Measurements from ENCODE around the gene TSEN2.
"Not testable (repeated sequence)": the region's sequence is repeated elsewhere in the genome, so short reads cannot be mapped to it uniquely, and the experiment has no call there.

The TSEN2 gene

GRCh38 chr3:12451960-12452359, 32.3 kb upstream of the TSEN2 start:
- in situ Hi-C loops (cut with MboI; ENCODE audit: low sequenced_read_pairs): no loop called here

- in situ Hi-C loops (cut with MboI; ENCODE audit: low sequenced_read_pairs): no loop called here
Measured at GRCh38 chr3:12452361-12453330, 31.6 kb upstream of the TSEN2 start.

DNA sequence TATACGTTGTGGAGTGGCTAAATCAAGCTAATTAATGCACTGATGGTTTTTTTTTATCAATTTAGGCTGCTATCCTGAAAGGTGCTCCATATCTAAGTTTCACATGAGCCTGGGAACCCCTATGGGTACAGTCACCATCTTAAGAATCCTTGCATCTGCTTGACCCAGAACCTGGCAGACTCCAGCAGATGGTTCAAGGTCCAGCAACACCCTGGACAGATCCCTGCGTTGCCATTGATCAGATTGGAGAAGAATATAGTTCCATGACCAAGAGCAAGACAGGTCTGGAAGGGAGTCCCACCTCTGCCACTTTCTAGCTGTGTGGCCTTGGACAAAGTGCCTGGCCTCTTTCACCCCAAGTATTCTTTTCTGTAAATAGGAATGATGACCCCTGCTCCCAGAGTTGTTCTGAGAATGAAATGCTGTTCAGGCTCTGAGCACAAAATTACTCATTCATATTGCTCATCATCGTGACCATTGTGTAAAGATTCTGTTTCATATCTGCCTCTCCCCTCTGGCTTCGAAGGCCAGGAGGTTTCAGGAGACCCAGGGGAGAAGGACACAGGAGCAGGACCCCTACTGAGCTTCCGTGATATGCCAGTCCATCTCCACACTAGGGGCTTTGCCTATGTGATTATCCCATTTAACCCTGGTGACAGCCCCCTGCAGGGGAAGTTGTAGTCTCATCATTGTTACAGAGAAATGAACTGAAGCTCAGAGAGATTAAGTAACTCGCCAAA, 30.0 kb upstream of the TSEN2 start:
- in situ Hi-C loops (cut with MboI; ENCODE audit: low sequenced_read_pairs): no loop called here

DNA sequence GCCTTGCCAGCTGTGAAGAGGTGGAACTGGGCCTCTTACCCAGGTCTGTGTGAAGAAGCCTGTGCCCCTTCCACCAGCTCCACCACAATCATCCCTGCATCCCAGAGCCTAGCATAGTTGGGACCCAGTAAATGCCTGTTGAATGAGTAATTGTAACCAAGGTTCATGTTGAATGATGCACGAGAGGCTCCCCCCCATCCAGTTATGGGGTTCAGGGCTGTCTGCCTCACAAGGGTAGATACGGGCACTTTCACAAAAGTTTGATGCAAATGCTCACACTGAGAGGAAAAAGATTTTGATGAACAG, 29.5 kb upstream of the TSEN2 start:
- in situ Hi-C loops (cut with MboI; ENCODE audit: low sequenced_read_pairs): no loop called here

GRCh38 chr3:12455740-12456139, 28.5 kb upstream of the TSEN2 start:
- in situ Hi-C loops (cut with MboI; ENCODE audit: low sequenced_read_pairs): no loop called here

DNA sequence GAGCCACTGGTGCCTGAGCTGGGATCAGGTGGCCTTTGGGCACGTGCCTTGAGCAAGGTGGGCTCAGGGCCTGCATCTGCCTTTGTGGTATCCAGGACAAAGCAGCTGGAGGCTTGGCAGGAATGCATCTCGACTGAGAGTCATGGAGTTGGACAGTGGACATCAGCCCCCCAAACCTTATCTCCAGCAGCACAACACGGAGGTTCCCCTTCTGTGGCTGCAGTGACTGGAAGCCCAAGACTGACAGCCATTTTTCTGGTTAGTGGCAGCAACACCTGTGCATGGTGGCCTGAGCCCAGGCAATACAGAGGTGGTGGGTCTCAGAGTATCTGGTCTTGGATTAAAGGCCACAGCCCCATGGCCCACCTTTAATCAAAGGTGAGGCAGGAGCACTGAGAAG, 27.8 kb upstream of the TSEN2 start:
- in situ Hi-C loops (cut with MboI; ENCODE audit: low sequenced_read_pairs): no loop called here

- in situ Hi-C loops (cut with MboI; ENCODE audit: low sequenced_read_pairs): not testable (repeated sequence)
Measured at GRCh38 chr3:12457380-12457779, 26.9 kb upstream of the TSEN2 start.

DNA sequence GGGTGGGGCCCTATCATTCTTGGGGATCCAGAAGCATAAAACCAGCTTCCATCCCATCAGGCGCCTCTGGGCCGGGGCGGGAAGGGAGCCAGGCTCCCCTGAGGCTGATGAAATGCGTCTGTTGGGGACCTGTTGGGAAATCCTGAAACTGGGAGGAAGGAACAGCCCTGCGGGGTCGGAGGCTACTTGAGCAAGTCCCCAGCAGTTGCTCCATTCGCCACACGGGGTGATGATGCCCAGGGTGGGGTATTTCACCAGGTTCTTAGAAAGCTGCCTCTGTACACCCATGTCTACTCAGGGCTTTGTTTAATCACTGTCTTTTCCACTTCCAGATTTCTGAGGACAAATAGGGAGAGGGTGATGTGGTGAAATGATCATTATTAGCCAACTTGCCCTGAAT, 25.4 kb upstream of the TSEN2 start:
- in situ Hi-C loops (cut with MboI; ENCODE audit: low sequenced_read_pairs): no loop called here

DNA sequence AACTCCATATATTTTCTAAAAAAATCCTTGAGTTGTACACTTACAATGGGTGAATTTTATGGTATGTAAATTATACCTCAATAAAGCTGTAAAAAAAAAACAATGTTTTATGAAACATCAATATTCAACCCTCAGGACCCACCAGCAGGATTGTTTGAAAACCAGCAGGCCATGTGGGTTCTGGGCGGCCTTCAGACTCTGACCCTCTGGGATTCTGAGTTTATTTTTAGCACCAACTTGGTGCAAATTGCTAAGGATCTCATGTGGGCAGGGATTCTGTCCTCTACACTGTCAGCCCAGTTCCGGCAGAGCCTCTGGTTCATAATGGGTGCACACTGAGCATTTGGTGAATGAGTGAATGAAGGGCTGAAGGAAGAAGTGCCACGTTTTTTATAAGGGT, 24.2 kb upstream of the TSEN2 start:
- in situ Hi-C loops (cut with MboI; ENCODE audit: low sequenced_read_pairs): no loop called here

DNA sequence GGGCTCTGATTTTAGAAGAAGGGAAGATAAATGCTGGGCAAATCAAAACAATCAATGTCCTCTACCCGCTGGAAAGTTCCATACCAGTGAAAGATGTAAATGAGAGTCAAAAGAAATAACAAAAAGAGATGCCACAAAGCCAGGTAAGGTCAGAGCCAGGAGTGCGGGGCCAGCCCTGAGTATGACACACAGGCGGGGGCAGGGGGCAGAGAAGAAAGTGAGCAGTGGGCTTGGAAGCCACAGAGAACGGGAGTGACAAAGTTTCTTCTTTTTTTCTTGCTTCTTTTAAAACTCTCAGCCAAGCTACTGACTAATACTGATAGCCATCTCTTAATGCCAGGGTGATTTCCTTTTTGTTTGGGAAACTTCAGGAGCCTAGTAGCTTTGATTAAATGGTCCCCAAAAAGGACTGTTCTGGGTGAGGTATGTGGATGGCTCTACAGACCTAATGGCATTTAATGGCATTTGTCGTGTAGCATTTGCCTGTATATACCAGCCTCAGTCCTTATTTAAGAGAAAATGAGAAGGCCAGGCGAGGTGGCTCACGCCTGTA, 23.1 kb upstream of the TSEN2 start:
- in situ Hi-C loops (cut with MboI; ENCODE audit: low sequenced_read_pairs): no loop called here

GRCh38 chr3:12462159-12462947, 21.9 kb upstream of the TSEN2 start:
- in situ Hi-C loops (cut with MboI; ENCODE audit: low sequenced_read_pairs): no loop called here

GRCh38 chr3:12463686-12464085, 20.6 kb upstream of the TSEN2 start:
- in situ Hi-C loops (cut with MboI; ENCODE audit: low sequenced_read_pairs): no loop called here

DNA sequence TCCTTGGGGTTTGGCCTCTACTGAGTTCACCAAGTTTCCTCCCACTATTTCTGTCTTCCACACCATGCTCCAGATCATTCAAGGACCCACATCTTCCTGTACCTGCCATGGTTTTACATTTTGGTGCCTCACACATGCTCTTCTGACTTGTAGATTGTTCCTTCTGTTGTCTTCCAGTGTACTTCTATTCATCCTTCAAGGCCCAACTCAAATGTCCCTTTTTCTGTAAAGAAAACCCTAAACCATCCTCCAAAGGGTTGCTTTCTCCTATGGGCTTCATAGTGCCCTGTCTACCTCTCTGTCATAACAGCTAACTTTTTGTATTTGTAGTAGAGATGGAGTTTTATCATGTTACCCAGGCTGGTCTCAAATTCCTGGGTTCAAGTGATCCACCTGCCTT, 20.1 kb upstream of the TSEN2 start:
- in situ Hi-C loops (cut with MboI; ENCODE audit: low sequenced_read_pairs): no loop called here

- in situ Hi-C loops (cut with MboI; ENCODE audit: low sequenced_read_pairs): no loop called here
Measured at GRCh38 chr3:12465151-12465835, 19.0 kb upstream of the TSEN2 start.

- in situ Hi-C loops (cut with MboI; ENCODE audit: low sequenced_read_pairs): no loop called here
Measured at GRCh38 chr3:12465836-12466225, 18.4 kb upstream of the TSEN2 start.

DNA sequence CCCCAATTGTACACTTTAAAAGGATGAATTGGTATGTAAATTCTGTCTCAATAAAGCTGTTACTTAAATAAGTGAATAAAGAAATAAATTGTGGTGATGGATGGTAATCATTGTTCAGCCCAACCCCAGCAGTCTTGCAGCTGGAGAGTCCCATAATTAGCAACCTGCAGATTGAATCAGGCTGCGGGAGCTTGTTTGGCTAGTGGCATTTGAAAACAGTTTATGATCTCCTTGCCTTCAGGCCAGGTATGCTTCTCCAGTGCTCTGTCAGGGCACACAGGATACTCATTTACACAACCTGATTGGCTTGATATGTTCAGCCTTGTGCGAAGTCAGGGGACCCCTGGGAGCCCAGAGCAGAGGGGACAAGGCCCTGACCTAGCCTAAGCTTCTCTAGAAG, 16.5 kb upstream of the TSEN2 start:
- in situ Hi-C loops (cut with MboI; ENCODE audit: low sequenced_read_pairs): no loop called here

DNA sequence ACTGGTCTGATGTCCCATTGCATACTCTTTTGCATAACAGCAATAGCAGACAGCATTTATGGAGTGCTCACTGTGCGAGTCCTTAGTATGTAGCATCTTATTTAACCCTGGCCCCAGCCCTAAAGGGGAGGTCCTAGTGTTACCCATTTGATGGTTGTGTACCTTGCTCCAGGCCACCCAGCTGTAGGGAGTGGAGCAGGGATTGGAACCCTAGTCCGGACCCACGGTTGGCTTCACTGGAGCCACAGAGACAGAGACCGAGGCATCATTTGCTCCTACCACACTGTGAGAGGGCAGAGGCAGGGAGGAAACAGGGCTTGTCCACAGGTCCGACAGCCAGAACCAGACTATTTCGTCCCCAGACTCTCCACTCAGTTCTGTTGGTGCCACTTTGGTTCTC, 16.0 kb upstream of the TSEN2 start:
- in situ Hi-C loops (cut with MboI; ENCODE audit: low sequenced_read_pairs): no loop called here

DNA sequence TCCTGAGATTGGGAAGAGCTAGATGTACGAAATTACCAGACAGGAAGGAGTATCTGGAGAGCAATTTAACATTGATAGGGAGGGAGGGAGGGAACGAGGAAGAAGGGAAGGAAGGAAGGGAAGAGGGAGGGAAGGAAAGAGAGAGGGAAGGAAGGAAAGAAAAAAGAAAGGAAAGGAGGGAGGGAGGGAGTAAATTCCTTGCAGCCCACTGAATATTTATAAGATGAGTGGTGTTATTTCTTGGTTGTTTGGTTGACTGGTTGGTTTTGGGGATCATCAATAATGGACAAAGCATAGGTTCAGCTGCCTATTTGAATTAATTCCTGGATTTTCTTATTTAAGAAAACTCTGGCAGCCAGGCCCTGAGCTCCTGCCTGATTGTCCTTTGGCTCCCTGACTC, 15.5 kb upstream of the TSEN2 start:
- in situ Hi-C loops (cut with MboI; ENCODE audit: low sequenced_read_pairs): no loop called here

DNA sequence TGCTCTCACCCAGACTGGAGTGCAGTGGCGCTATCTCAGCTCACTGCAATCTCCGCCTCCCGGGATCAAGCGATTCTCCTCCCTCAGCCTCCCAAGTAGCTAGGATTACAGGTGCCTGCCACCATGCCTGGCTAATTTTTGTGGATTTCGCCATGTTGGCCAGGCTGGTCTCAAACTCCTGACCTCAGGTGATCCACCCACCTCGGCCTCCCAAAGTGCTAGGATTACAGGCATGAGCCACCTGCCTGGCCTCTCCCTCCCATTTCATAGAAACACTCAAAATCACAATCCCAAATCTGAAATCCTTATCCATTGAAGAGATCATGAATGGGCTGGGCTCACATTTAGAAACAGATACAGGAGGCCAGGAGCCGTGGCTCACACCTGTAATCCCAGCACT, 15.1 kb upstream of the TSEN2 start:
- in situ Hi-C loops (cut with MboI; ENCODE audit: low sequenced_read_pairs): not testable (repeated sequence)

- in situ Hi-C loops (cut with MboI; ENCODE audit: low sequenced_read_pairs): no loop called here
Measured at GRCh38 chr3:12470111-12470510, 14.2 kb upstream of the TSEN2 start.

- in situ Hi-C loops (cut with MboI; ENCODE audit: low sequenced_read_pairs): no loop called here
Measured at GRCh38 chr3:12470680-12471079, 13.6 kb upstream of the TSEN2 start.

Measured in HL-60/S4 treated with retinoic acid at 250 ng/mL for 4 days and 3 days (cell line).